Astrocyte (in vitro differentiated cells and primary cell): ENCODE results near the gene CNTN2. TPM values are rescaled to one million over a fixed set of nuclear protein-coding genes. Genes with fewer than 3 reads are reported as not detected.

ENCODE experiments used
- DNase-seq: peaks from one replicate; pipeline ENCODE4 v3.0.0-alpha.2; 2010; ENCODE audit warnings: low read depth
- FAIRE-seq: peaks from 2 replicates; lab custom pipeline; 2011; peaks lifted over from hg19 to GRCh38; lab: Jason Lieb, UNC
- H2AFZ ChIP-seq: 2 replicates; pipeline ENCODE4 v1.6.0; 2012; ENCODE audit warnings: low read depth, low read length, inconsistent platforms
- H3K27ac ChIP-seq: 2 replicates; pipeline ENCODE4 v1.5.1; 2011; ENCODE audit warnings: low read depth, low read length, inconsistent platforms
- H3K27me3 ChIP-seq: 2 replicates; pipeline ENCODE4 v1.6.0; 2011; ENCODE audit warnings: low read length, inconsistent platforms; ENCODE audit not compliant: insufficient read depth
- H3K36me3 ChIP-seq: 2 replicates; pipeline ENCODE4 v1.5.1; 2011; ENCODE audit warnings: low read length, inconsistent platforms; ENCODE audit not compliant: insufficient read depth
- H3K4me1 ChIP-seq: 2 replicates; pipeline ENCODE4 v1.5.1; 2011; ENCODE audit warnings: low read length, inconsistent platforms; ENCODE audit not compliant: insufficient read depth
- H3K4me2 ChIP-seq: 2 replicates; pipeline ENCODE4 v1.6.0; 2012; ENCODE audit warnings: low read length, inconsistent platforms
- H3K4me3 ChIP-seq: 2 replicates; pipeline ENCODE4 v1.5.1; 2011; ENCODE audit warnings: low read depth, mild to moderate bottlenecking, low read length, inconsistent platforms; ENCODE audit not compliant: insufficient read depth
- H3K79me2 ChIP-seq: 2 replicates; pipeline ENCODE4 v1.6.0; 2012; ENCODE audit warnings: mild to moderate bottlenecking, low read length, inconsistent platforms; ENCODE audit not compliant: insufficient read depth
- H3K9ac ChIP-seq: 2 replicates; pipeline ENCODE4 v1.6.0; 2012; ENCODE audit warnings: mild to moderate bottlenecking, low read length, inconsistent platforms
- H3K9me3 ChIP-seq: 2 replicates; pipeline ENCODE4 v1.5.1; 2012; ENCODE audit warnings: low read depth, mild to moderate bottlenecking, low read length, inconsistent platforms; ENCODE audit not compliant: insufficient read depth
- H4K20me1 ChIP-seq: 2 replicates; pipeline ENCODE4 v1.6.0; 2012; ENCODE audit warnings: low read length, inconsistent platforms; ENCODE audit not compliant: insufficient read depth
- H3K27ac Mint-ChIP-seq: one replicate; pipeline ENCODE4 v1.8.0; 2021; ENCODE audit warnings: mild to moderate bottlenecking, mixed read lengths; ENCODE audit not compliant: unreplicated experiment
- H3K27me3 Mint-ChIP-seq: one replicate; pipeline ENCODE4 v1.8.0; 2021; ENCODE audit warnings: low read depth, mixed read lengths; ENCODE audit not compliant: unreplicated experiment
- H3K36me3 Mint-ChIP-seq: one replicate; pipeline ENCODE4 v1.8.0; 2021; ENCODE audit warnings: low read depth, mixed read lengths; ENCODE audit not compliant: unreplicated experiment
- H3K4me1 Mint-ChIP-seq: one replicate; pipeline ENCODE4 v1.8.0; 2021; ENCODE audit warnings: low read depth, mixed read lengths; ENCODE audit not compliant: unreplicated experiment
- H3K4me3 Mint-ChIP-seq: one replicate; pipeline ENCODE4 v1.8.0; 2021; ENCODE audit warnings: mild to moderate bottlenecking, moderate library complexity, mixed read lengths; ENCODE audit not compliant: unreplicated experiment
- H3K9me3 Mint-ChIP-seq: one replicate; pipeline ENCODE4 v1.8.0; 2021; ENCODE audit warnings: mild to moderate bottlenecking, mixed read lengths; ENCODE audit not compliant: unreplicated experiment
- CTCF ChIP-seq: IDR thresholded peaks from 2 replicates; pipeline ENCODE4 v1.5.1; 2011; ENCODE audit warnings: low read depth, mild to moderate bottlenecking, inconsistent platforms, low read length, moderate library complexity; ENCODE audit not compliant: insufficient read depth
- EZH2 ChIP-seq: IDR thresholded peaks from 2 replicates; pipeline ENCODE4 v1.6.1; 2012; ENCODE audit warnings: mild to moderate bottlenecking, low read length, inconsistent platforms; ENCODE audit not compliant: insufficient read depth
- total RNA-seq: library from RNA; stranded (reverse); gene quantifications from 2 replicates; pipeline ENCODE4 v1.2.1, GENCODE V29; 2021

Gene CNTN2
- total RNA-seq, 1 donor from 2014 or later: 0.23 TPM

DNA sequence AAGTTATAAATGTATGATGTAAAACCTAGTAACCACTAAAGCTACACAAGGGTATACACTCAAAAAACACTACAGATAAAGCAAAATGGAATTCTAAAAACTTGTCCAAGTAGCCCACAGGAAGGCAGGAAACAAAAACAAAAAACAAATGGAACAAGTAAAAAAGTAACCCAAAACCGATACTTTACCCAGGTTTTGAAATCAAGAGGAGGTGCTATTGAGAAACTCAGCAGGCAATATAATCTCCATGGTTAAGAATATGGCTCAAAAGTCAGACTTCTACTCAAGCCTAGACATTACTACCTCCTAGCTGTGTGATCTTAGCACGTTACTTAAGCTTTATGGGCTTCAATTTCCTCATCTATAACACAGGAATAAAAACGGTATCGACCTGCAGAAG lies 65.5 kb downstream of the CNTN2 start:
- Histone ChIP-seq H3K9me3 (no peaks in the 10 kb centered on the region), H3K36me3 (peaks cover 24% of the 10 kb centered on the region), H3K4me2 (no peak overlapping the region), H4K20me1 (peaks cover 21% of the 10 kb centered on the region), H3K4me1 (no peaks in the 10 kb centered on the region), H2AFZ (no peak overlapping the region), H3K27ac (no peak overlapping the region), H3K9ac (no peak overlapping the region), H3K27me3 (no peaks in the 10 kb centered on the region), H3K4me3 (no peak overlapping the region), H3K79me2 (peaks cover 7% of the 10 kb centered on the region)
- peak; percentile 56 for FAIRE-seq
- Mint-ChIP-seq H3K36me3 (peaks cover 2% of the 10 kb centered on the region), H3K27me3 (no peaks in the 10 kb centered on the region), H3K4me1 (no peaks in the 10 kb centered on the region), H3K4me3 (no peak overlapping the region), H3K9me3 (no peaks in the 10 kb centered on the region), H3K27ac (no peak overlapping the region)
- TF ChIP-seq EZH2 (no peak), CTCF (no peak)
- DNase-seq: no peak

GRCh38 chr1:205109269-205109668 lies 66.3 kb downstream of the CNTN2 start:
- FAIRE-seq: no peak
- no peak overlapping the region for H3K4me3 Mint-ChIP-seq
- no peak overlapping the region for H3K9ac ChIP-seq
- H3K27me3 ChIP-seq: no peaks in the 10 kb centered on the region
- no peak overlapping the region for H3K27ac Mint-ChIP-seq
- H3K79me2 ChIP-seq: peaks cover 7% of the 10 kb centered on the region
- no peak overlapping the region for H3K27ac ChIP-seq
- no peak overlapping the region for H3K4me2 ChIP-seq
- no peaks in the 10 kb centered on the region for H3K4me1 ChIP-seq
- no peaks in the 10 kb centered on the region for H3K27me3 Mint-ChIP-seq
- H3K4me3 ChIP-seq: no peak overlapping the region
- peaks cover 21% of the 10 kb centered on the region for H4K20me1 ChIP-seq
- no peak overlapping the region for H2AFZ ChIP-seq
- TF ChIP-seq EZH2: no peak
- no peak for TF ChIP-seq CTCF
- H3K36me3 ChIP-seq: peaks cover 24% of the 10 kb centered on the region
- no peaks in the 10 kb centered on the region for H3K9me3 ChIP-seq
- H3K4me1 Mint-ChIP-seq: no peaks in the 10 kb centered on the region
- no peaks in the 10 kb centered on the region for H3K36me3 Mint-ChIP-seq
- DNase-seq: no peak
- no peaks in the 10 kb centered on the region for H3K9me3 Mint-ChIP-seq

GRCh38 chr1:205109711-205110110 lies 66.7 kb downstream of the CNTN2 start:
- Histone ChIP-seq H3K27ac (no peak overlapping the region), H3K9me3 (no peaks in the 10 kb centered on the region), H3K4me3 (no peak overlapping the region), H3K9ac (no peak overlapping the region), H4K20me1 (peaks cover 21% of the 10 kb centered on the region), H3K79me2 (peaks cover 7% of the 10 kb centered on the region), H2AFZ (no peak overlapping the region), H3K4me1 (no peaks in the 10 kb centered on the region), H3K36me3 (peaks cover 25% of the 10 kb centered on the region), H3K4me2 (no peak overlapping the region), H3K27me3 (no peaks in the 10 kb centered on the region)
- Mint-ChIP-seq H3K4me1 (no peaks in the 10 kb centered on the region), H3K27ac (no peak overlapping the region), H3K4me3 (no peak overlapping the region), H3K27me3 (no peaks in the 10 kb centered on the region), H3K36me3 (no peaks in the 10 kb centered on the region), H3K9me3 (no peaks in the 10 kb centered on the region)
- no peak for DNase-seq
- no peak for FAIRE-seq
- no peak for TF ChIP-seq CTCF
- no peak for TF ChIP-seq EZH2
